Measurements from ENCODE around the gene NAV1. TPM values are rescaled to one million over a fixed set of nuclear protein-coding genes. Genes with fewer than 3 reads are reported as not detected.

The NAV1 gene
- total and polyA plus RNA-seq, 2 donors (not counting 3 experiments of a cell fraction or from before 2014, with no cell fraction given), result 19.9 to 138 TPM

DNA sequence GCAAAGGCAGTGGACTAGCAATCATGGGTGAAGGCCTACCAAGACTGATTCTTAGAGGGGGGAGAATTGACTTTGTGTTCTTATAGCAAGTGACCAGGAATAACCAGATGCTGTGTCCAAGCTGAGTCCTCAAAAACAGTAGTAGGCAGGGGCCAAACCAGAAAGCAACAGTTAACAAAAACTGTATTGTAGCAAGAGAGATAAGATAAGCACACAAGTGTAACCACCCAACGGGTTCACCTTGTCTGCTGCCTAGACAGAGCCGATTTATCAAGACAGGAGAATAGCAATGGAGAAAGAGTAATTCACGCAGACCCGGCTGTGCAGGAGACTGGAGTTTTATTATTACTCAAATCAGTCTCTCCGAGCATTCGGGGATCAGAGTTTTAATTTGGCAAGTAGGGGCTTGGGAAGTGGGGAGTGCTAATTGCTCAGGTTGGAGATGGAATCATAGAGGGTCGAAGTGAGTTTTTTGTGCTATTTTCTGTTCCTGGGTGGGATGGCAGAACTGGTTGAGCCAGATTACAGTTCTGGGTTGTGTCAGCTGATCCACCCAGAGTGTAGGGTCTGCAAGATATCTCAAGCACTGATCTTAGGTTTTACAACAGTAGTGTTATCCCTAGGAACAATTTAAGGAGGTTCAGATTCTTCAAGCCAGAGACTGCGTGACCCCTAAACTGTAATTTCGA is 23.7 kb upstream of the NAV1 start:
- no peak overlapping the region for H3K4me2 ChIP-seq (ENCODE audit: insufficient read depth, low read length)
- H3K27ac ChIP-seq (ENCODE audit: insufficient read depth, low read depth, low read length), result no peak overlapping the region
- no peaks in the 10 kb centered on the region for H4K20me1 ChIP-seq (replicated peaks; ENCODE audit: control insufficient read depth, extremely low read depth, insufficient read depth, low read length)
- CTCF ChIA-PET, result interaction anchor here (1.0 to 26.3 kb wide), 7 partner anchors 8 to 80 kb away, joined by 3 to 1317 read pairs (median 6); no protein-coding TSS in a partner anchor
- dilution Hi-C loops (cut with MboI; ENCODE audit: extremely low pct_ligation_motif_present, low sequenced_read_pairs), result loop anchor here (5.0 kb wide), 1 partner anchor 38 kb away; no protein-coding TSS in a partner anchor
- DNase-seq (ENCODE audit: low read depth, low spot score) (no peak), FAIRE-seq (no peak)
- H3K4me1 ChIP-seq (ENCODE audit: control insufficient read depth, extremely low read depth, insufficient read depth, low read length), result peaks cover 13% of the 10 kb centered on the region
- intact Hi-C loops (cut with micrococcal nuclease), result no loop called here
- H3K9ac ChIP-seq (replicated peaks; ENCODE audit: extremely low read depth, insufficient read depth, low read length), result no peak overlapping the region
- no peak overlapping the region for H2AFZ ChIP-seq (ENCODE audit: low read depth, low read length)
- H3K4me3 ChIP-seq (replicated peaks in 1 of 3; ENCODE audit: insufficient read depth in 1 of 3, low read depth in 1 of 3, low read length in 3 of 3), result no peak overlapping the region
- no peaks in the 10 kb centered on the region for H3K9me3 ChIP-seq (replicated peaks; ENCODE audit: control insufficient read depth, insufficient read depth, low read length)
- H3K36me3 ChIP-seq (ENCODE audit: control insufficient read depth in 2 of 2, extremely low read depth in 1 of 2, insufficient read depth in 2 of 2, low read length in 2 of 2), result no peaks in the 10 kb centered on the region
- H3K9me1 ChIP-seq (replicated peaks; ENCODE audit: control insufficient read depth, extremely low read depth, insufficient read depth, low read length), result no peaks in the 10 kb centered on the region
- no TSS peak for BruUV-seq (replicated peaks)
- no peak for TF ChIP-seq MYC (IDR thresholded peaks at IDR 0.05; ENCODE audit: low read depth, low read length)
- TF ChIP-seq GATA2 (IDR thresholded peaks at IDR 0.05; ENCODE audit: insufficient read depth, insufficient read length, low read depth, low read length), result no peak
- no peak for TF ChIP-seq POLR2AphosphoS5 (IDR thresholded peaks at IDR 0.05; ENCODE audit: insufficient read depth, low read depth, low read length)
- no peak for TF ChIP-seq CTCF (IDR thresholded peaks at IDR 0.05; ENCODE audit: extremely low read depth in 1 of 2, insufficient read depth in 1 of 2, low read depth in 1 of 2, low read length in 2 of 2)
- TF ChIP-seq, protein P1, sequence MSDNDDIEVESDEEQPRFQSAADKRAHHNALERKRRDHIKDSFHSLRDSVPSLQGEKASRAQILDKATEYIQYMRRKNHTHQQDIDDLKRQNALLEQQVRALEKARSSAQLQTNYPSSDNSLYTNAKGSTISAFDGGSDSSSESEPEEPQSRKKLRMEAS (IDR thresholded peaks at IDR 0.05; ENCODE audit: insufficient read depth, insufficient read length), result no peak
- TF ChIP-seq POLR2A (IDR thresholded peaks at IDR 0.05; ENCODE audit: low read depth, low read length), result no peak
- TF ChIP-seq EZH2 (IDR thresholded peaks at IDR 0.05; ENCODE audit: borderline replicate concordance, low read depth, low read length, severe bottlenecking), result no peak
- TF ChIP-seq FOS (IDR thresholded peaks at IDR 0.05; ENCODE audit: borderline replicate concordance, insufficient read depth, low read length), result no peak
- TF ChIP-seq JUN (IDR thresholded peaks at IDR 0.05; ENCODE audit: borderline replicate concordance, insufficient read depth, insufficient read length, low read depth), result no peak
- POLR2A ChIA-PET, result no interaction called here
- H3K27me3 ChIP-seq (ENCODE audit: control insufficient read depth in 2 of 2, insufficient read depth in 2 of 2, low read length in 2 of 2), result no peaks in the 10 kb centered on the region
- H3K79me2 ChIP-seq (ENCODE audit: control insufficient read depth, insufficient read depth, low read length), result no peaks in the 10 kb centered on the region
